Measurements from ENCODE around the gene SLC6A9. TPM values are rescaled to one million over a fixed set of nuclear protein-coding genes. Genes with fewer than 3 reads are reported as not detected.

SLC6A9 gene
- total RNA-seq, 1 experiment from 2014 or later, result 30.1 TPM

- Histone ChIP-seq H2AK5ac (ENCODE audit: insufficient read length, low read length) (no peak overlapping the region), H2BK12ac (ENCODE audit: insufficient read length, low read depth, low read length) (no peak overlapping the region), H4K8ac (replicated peaks; ENCODE audit: insufficient read length, low read depth, low read length) (no peak overlapping the region), H2BK15ac (ENCODE audit: low read depth, low read length) (no peak overlapping the region), H3K4me1 (ENCODE audit: insufficient read depth, low read length) (no peaks in the 10 kb centered on the region), H2BK5ac (ENCODE audit: insufficient read length, low read length) (no peak overlapping the region), H3K9me3 (ENCODE audit: control insufficient read depth, low read depth, low read length) (no peaks in the 10 kb centered on the region), H3K18ac (ENCODE audit: insufficient read length, low read depth, low read length) (no peak overlapping the region), H3K27me3 (ENCODE audit: insufficient read depth, low read length) (no peaks in the 10 kb centered on the region), H3K4me2 (ENCODE audit: insufficient read depth, insufficient read length, low read length) (no peak overlapping the region), H3K79me2 (ENCODE audit: insufficient read depth, low read length) (no peaks in the 10 kb centered on the region), H2AFZ (ENCODE audit: low read length) (no peak overlapping the region), H3K27ac (ENCODE audit: insufficient read length, low read depth, low read length) (no peak overlapping the region), H3K4ac (ENCODE audit: low read depth, low read length) (no peak overlapping the region), H2BK20ac (ENCODE audit: low read depth, low read length, poor library complexity, severe bottlenecking) (no peak overlapping the region), H3K23ac (ENCODE audit: insufficient read length, low read depth, low read length) (no peak overlapping the region), H2BK120ac (ENCODE audit: low read depth, low read length, poor library complexity, severe bottlenecking) (no peak overlapping the region), H3K9ac (ENCODE audit: extremely low read depth, insufficient read length, low read length) (no peak overlapping the region), H3K14ac (ENCODE audit: insufficient read depth, low read length) (no peak overlapping the region), H3T11ph (ENCODE audit: low read length) (no peak overlapping the region), H3K23me2 (ENCODE audit: insufficient read length, low read depth, low read length, poor library complexity, severe bottlenecking) (no peaks in the 10 kb centered on the region), H3K56ac (ENCODE audit: insufficient read length, low read depth, low read length) (no peak overlapping the region), H3K79me1 (ENCODE audit: insufficient read depth, low read depth, low read length, poor library complexity, severe bottlenecking) (no peaks in the 10 kb centered on the region), H4K5ac (ENCODE audit: insufficient read length, low read depth, low read length) (no peak overlapping the region), H4K91ac (ENCODE audit: insufficient read length, low read depth, low read length) (no peak overlapping the region), H4K20me1 (ENCODE audit: control insufficient read depth, insufficient read depth, insufficient read length) (no peaks in the 10 kb centered on the region)
- Mint-ChIP-seq H3K36me3 (ENCODE audit: insufficient read depth in 1 of 3, low read depth in 3 of 3) (peaks cover 3 to 15% (median 9%) of the 10 kb centered on the region in 3 experiments; a peak in 4 of 7 replicates), H3K4me1 (no peaks in the 10 kb centered on the region), H3K27ac (no peak overlapping the region), H3K4me3 (no peak overlapping the region), H3K9me3 (no peaks in the 10 kb centered on the region), H3K27me3 (ENCODE audit: low read depth) (no peaks in the 10 kb centered on the region; the same call in 1 of the 2 replicates)
- TF ChIP-seq, protein P1, sequence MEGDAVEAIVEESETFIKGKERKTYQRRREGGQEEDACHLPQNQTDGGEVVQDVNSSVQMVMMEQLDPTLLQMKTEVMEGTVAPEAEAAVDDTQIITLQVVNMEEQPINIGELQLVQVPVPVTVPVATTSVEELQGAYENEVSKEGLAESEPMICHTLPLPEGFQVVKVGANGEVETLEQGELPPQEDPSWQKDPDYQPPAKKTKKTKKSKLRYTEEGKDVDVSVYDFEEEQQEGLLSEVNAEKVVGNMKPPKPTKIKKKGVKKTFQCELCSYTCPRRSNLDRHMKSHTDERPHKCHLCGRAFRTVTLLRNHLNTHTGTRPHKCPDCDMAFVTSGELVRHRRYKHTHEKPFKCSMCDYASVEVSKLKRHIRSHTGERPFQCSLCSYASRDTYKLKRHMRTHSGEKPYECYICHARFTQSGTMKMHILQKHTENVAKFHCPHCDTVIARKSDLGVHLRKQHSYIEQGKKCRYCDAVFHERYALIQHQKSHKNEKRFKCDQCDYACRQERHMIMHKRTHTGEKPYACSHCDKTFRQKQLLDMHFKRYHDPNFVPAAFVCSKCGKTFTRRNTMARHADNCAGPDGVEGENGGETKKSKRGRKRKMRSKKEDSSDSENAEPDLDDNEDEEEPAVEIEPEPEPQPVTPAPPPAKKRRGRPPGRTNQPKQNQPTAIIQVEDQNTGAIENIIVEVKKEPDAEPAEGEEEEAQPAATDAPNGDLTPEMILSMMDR (conservative IDR thresholded peaks at IDR 0.05), result no peak
- DNase-seq, result no peak
- no CpG with 5 or more reads among the region's 3 CpGs for WGBS (ENCODE audit: extremely low coverage, insufficient read length, low lambda C conversion rate)
Observed at GRCh38 chr1:43963006-43963405, 68.3 kb downstream of the SLC6A9 start.

Measured in H9 (cell line).